H4 (cell line): ENCODE data around the gene FOXL1. TPM values are rescaled to one million over a fixed set of nuclear protein-coding genes. Genes with fewer than 3 reads are reported as not detected.

Experiments
- DNase-seq: peaks from one replicate; pipeline ENCODE4 v3.0.0-alpha.2; 2015; ENCODE audit warnings: low spot score
- total RNA-seq: library from RNA; depleted of rRNA; stranded (reverse); fragments of >200 nt; shearing (Covaris generic); gene quantifications from 2 replicates; pipeline ENCODE4 v1.2.3, GENCODE V29; 2014

FOXL1 gene
- total RNA-seq, 1 experiment from 2014 or later = 0.75 TPM

DNA sequence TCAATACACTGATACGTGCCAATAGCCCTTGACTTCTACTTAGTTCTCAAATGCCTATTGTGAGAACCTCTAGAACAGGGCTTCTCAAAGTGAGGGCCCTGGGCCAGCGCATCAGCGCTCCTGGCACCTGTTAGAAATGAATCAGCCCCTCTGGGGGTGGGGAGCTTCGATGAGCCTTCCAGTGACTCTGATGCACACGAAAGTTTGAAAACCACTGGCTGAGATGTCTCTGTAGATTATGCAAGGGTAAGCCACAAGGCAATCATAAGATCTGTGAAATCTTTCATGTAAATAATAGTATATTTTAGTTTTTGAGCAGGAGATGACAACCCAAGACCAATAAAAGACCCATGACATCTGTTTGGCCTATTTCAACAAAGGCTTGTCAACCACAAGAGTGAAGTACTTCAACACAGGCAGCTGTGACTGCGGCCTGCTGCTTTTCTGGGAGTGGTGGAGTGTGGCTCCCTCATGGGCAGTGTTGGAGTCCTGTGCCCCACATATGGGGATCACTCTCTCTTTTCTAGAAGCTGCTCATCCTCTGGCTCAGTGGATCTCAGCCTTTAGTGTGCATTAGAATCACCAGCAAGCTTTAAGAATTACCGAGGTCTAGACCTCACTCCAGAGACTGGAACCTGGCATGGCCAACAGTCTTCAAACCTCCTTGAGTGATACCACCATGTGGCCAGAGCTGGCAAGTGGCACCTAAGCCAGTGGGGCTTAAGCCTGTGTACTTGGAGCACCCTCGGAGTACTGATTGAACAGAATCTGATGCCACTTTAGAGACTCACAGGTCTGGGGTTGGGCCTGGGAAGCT, 29.1 kb upstream of the FOXL1 start:
- DNase-seq = no peak

DNA sequence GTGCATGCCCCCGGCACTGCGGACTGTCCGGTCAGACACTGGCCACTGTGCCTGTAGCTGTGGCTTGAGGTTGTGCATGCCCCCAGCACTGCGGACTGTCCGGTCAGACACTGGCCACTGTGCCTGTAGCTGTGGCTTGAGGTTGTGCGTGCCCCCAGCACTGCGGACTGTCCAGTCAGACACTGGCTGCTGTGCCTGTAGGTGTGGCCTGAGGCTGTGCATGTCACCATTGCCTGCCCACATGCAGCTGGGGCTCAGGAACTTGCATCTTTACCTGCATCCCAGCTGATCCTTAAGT, 28.5 kb upstream of the FOXL1 start:
- no peak for DNase-seq

DNA sequence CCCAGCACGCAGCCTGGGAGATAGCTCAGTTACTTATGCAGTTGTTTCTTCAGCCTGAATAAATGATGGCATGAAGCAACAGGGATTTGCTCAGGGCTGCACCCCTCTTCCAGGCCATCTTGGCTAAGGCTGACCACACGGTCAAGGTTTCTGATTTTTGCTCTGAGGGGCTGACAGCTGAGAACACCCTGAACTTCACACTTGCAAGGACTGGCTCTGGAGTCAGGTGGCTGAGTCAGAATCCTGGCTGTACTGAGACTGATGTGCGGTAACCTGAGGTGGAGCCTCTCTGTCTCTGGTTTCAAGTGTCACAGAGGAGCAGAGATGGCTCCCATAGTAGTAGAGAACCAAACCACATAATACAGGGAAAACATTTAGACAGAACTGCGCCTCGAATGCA, 28.1 kb upstream of the FOXL1 start:
- DNase-seq = no peak

DNA sequence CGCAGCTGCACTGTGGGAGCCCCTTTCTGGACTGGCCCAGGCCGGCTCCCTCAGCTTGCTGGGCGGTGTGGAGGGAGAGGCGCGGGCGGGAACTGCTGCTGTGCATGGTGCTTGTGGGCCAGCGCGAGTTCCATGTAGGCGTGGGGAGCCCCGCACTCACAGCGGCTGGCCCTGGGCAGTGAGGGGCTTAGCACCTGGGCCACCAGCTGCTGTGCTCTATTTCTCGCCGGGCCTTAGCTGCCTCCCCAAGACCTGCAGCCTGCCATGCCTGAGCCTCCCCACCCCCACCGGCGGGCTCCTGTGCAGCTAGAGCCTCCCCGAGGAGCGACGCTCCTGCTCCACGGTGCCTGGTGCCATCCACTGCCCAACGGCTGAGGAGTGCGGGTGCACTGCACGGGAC, 25.0 kb upstream of the FOXL1 start:
- DNase-seq = no peak

DNA sequence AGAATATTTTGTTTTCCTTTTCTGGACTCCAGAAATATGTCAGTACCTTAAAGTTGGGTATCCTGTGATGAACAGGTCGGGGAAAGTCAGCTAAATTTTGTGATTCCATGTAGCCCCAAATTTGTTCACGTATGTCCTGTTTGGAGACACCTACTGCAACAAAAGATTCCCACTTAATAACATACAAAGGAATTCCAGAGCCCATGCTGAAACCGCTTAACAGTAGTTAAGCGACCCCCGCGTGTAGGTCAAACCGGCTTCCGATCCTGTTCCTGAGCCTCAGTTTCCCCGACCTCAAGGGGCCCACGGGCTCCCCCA, 23.8 kb upstream of the FOXL1 start:
- no peak for DNase-seq

DNA sequence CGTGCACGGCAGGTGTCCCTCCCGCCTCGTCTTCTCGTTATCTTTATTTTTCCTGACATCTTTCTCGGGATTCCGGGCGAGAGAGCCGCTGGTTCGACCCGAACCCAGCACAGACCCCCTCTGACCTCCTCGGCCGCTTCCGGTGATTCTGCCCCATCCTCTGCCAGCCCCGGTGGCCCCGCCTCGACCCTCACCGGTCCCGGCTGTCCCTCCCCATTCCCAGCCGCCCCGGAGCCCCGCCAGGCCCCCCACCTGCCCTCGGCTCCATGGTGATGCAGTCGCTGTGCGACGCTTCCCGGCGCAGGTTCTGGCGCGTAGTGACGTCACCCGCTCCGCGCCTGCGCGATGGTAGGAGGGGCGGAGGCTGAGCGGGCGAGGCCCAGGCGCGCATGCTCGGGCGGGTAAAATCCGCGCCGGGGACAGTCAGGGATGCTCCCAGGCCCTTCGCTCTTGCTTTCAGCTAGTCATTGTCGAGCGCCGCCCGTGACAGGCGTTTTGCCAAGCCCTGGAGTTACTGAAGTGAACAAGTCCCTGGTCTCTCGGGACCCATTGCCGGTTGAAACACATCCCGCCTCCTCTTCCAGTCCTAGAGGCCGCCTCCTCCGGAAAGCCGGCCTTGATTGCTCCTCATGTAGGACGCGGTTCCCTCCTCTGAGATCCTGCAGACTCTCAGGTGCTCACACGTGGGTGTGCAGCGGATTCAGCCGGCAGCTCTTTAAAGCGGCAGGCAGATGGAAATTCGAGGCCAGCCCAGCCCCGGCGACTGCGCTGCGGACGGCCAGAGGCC, 23.2 kb upstream of the FOXL1 start, which contains the start of gene MTHFSD:
TSS of gene MTHFSD (minus strand) at position 319 of the 787 bp plus-strand sequence. CDS start at position 268, 51 bp downstream.
- DNase-seq = peak; percentile 92

DNA sequence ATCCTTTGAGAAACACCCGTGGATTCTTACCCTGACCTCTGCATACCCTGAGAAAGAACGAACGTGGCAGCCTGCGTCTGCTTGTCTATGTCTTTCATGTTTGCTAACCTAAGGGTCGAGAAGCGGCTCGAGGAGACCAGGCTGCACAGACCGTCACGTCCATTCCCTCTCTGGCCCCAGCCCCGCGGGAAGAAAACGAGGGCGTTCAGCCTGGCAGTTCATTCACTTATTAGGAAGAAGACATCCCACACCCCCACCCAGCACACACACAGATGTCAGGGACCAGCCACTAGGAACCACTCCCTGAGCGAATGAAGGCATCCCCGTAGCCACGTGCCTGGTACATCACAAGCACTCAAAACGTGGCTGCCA, 22.7 kb upstream of the FOXL1 start:
- no peak for DNase-seq

DNA sequence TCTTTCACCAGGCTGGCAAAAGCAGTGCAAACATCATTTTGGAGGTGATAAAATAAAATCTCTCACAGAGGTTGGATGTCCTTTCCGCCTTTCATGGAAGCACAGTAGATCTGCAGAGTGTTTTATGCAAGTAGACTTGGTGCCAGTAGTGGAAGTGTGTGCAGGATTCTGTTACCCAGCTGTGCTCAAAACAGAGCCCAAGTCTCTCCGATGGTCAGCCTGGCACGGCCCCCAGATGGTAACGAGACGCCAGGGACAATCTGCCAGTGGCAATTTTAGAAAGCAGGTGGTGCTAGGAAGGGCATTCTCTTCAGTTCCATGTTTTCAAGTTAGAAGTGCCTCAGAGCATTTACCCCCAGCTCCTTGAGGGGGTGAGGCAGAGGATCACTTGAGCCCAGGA, 21.8 kb upstream of the FOXL1 start:
- no peak for DNase-seq

DNA sequence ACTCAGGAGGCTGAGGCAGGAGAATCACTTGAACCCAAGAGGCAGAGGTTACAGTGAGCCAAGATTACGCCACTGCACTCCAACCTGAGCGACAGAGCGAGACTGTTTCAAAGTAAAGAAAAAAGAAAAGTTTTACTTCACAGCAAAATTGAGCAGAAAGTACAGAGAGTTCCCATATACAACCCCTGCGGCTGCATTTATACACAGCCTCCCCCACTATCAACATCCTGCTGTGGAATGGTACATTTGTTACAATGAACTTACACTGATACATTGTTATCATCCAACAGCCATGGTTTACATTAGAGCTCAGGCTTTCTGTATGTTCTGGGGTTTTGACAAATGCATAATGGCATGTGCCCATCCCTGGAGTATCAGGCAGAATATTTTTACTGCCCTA, 20.8 kb upstream of the FOXL1 start:
- DNase-seq = no peak

DNA sequence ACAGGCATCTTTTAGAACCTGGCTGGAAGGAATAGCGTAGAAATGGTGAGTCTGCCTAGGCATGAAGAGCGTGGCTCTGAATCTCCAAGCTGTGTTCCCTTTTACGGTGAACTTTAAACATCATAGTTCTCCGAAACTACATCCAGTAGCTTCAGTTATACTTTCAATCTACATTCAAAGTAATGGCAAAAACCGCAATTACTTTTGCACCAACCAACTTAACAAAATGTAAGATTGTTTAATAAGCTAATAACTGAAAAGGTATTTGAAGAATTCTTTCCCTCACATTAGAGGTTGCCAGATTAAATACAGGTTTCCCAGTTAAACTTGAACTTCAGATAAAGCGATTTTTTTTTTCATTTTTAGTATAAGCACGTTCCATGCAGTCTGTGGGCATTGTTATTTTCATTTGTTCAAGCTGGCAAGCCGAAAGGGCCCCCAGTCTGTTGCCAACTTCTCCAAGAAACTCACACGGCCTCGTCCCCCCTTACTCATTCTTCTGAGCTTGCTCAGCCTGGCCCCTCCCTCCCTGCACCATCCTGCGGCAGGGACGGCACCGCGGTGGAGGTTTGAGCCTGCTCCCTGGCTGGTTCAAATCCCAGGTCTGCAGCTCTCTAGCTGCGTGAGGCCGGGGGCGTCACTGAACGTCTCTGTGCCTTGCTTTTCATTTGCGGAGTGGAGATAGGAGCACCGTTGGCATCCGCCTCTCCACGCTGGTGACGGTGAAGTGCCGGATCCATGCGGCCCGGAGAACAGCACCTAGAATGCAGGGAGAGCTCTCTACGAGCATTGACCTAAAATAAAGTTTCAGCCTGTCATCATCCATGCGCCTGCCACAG, 19.8 kb upstream of the FOXL1 start:
- no peak for DNase-seq

DNA sequence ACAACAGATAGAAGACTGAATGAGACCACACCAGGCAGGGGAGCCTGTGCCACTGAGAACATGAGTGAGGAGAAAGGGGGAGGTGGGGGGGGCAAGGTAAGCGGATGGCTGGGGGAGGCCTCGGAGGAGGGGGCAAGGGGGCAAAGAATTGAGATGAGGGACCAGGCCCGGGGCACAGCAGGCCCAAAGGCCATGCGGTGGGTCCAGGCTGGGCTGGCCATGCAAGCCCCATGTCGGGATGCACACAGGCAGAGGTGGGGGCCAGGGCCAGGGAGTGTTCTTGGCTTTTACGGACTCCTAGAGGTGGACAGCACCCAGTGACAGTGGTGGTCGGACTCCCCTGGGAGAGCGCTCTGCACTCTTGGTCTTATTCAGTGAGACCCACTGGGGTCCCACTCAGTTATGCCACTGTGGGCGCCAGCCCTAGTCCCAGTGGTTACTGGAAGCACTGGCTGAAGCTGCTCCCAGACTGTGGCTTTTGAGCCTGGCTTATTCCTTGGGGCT, 18.5 kb upstream of the FOXL1 start:
- no peak for DNase-seq

DNA sequence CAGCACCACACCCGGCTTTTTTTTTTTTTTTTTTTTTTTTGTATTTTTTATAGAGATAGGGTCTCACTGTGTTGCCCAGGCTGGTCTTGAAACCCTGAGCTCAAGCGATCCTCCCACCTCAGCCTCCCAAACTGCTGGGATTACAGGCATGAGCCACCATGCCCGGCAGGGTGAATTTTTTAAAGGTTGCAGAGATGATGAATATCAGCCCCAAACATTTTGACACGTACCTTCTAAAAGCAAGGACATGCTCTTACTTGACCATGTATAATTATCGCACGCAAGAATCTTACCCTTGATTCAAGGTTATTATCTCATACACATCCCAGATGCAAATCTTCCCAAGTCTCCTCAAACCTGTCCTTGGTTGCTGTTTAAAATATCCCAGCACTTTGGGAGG, 16.0 kb upstream of the FOXL1 start:
- DNase-seq = no peak

DNA sequence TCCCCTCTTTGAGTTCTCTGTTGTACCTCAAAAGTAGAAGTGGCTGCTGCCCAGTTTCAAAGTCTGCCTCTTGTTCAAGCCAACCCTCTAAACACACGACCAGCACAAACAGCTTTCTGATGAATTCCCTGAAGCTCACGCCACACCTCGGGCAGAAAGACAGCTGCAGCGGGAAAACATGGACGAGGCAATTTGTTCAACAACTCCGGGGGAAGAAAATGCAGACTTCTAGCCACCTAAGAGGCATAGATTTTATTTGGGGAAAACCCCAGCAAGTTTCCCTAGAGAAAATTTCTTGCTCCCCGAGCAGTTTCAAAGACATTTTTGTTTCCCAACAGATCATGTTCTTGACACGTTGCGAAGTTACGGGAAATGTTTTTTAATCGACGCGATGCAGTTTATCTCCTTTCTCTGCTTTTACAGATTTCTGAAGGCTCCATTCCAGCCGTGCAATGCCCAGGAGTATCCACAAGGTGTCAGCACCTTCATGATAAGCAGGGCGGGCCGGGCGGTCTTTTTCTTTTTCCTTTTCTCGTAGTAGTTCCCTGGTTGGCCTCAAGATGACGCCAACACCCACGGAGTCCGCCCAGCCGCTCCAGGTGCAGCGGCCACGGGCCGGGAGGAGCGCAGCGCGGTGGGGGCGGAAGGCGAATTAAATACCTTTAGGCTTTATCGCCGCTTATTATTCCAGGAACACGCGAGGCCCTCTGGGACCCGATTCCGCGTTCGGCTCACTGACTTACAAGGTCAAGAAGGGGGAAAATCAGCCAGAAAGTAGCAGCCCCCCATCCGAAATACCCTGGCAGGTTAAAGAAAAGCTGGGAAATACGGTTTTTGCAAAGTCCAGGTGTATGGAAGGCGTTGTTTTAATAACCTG, 14.6 kb upstream of the FOXL1 start:
- peak; percentile 86 for DNase-seq

DNA sequence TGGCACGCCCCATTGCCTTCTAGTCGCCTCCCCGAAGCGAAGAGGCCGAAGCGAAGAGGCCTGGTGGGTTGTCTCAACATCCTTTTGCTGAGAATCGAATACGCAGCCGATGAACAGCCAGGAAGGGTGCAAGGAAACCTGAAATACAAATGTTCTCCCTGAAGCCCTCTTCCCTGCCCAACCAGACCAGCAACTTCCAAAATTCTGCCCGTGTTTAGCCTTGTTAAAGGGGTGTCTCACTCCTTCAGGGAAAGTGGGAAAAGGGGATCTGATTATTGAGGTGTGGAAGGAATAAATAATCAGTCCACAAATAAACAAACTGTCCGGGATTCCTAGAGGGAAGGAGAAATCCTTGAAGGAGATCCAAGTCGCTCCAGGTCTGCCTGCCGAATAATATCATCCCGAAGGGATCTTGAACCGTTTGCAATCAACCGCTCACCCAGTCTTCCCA, 13.1 kb upstream of the FOXL1 start:
- no peak for DNase-seq

DNA sequence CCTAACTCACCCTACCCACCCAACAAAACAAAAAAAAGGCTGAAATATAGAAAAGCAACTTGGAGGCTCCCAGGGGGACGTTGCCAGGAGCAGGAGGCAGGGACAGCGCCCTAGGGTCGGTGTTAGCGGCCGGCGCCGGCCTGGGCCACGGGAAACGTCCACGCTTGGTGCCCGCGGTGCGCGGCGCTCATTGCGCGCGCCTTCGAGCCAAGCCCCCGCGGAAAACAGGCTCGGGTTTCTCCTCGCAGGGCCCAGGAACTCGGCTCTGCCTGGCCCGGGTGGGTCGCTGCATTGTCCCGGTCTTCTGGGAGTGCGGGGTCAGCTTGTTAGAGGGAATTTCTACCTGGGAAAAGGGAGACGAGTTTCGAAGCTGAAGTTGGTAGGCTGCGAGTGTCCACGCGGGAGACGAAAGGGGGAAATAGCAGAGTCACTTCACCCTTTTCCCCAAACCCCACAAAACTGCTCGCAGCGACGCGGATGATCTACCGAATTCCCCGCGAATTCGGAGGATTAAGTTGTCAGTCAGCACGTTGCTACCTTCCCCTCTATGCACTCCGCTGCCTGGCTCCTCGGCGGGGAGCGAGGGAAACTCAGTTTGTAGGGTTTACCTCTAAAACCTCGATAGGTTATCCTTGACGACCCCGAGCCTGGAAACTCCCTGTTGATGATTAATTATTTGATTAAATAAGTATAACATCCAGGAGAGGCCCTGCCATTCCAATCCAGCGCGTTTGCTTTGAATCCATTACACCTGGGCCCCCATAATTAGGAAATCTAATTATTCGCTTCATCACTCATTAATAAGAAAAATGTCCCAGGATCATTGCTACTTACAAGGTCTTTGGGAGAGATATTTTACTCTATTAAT, 12.5 kb upstream of the FOXL1 start:
- DNase-seq = no peak

DNA sequence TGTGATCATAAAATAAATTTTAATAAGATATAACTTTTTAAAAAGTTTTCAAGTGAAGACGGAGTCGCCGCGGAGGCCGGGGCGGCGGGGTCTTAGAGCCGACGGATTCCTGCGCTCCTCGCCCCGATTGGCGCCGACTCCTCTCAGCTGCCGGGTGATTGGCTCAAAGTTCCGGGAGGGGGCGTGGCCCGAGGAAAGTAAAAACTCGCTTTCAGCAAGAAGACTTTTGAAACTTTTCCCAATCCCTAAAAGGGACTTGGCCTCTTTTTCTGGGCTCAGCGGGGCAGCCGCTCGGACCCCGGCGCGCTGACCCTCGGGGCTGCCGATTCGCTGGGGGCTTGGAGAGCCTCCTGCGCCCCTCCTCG, 11.8 kb upstream of the FOXL1 start, which contains the start of gene FOXC2:
TSS of gene FOXC2 (plus strand) at position 229 of the 365 bp plus-strand sequence. CDS start 507 bp downstream, outside the sequence.
- DNase-seq = peak; percentile 92

DNA sequence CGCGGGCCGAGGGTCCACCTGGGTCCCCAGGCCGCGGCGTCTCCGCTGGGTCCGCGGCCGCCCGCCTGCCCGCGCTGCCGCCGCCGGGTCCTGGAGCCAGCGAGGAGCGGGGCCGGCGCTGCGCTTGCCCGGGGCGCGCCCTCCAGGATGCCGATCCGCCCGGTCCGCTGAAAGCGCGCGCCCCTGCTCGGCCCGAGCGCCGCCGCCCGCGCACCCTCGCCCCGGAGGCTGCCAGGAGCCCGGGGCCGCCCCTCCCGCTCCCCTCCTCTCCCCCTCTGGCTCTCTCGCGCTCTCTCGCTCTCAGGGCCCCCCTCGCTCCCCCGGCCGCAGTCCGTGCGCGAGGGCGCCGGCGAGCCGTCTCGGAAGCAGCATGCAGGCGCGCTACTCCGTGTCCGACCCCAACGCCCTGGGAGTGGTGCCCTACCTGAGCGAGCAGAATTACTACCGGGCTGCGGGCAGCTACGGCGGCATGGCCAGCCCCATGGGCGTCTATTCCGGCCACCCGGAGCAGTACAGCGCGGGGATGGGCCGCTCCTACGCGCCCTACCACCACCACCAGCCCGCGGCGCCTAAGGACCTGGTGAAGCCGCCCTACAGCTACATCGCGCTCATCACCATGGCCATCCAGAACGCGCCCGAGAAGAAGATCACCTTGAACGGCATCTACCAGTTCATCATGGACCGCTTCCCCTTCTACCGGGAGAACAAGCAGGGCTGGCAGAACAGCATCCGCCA, 11.2 kb upstream of the FOXL1 start:
- peak; percentile 44 for DNase-seq

DNA sequence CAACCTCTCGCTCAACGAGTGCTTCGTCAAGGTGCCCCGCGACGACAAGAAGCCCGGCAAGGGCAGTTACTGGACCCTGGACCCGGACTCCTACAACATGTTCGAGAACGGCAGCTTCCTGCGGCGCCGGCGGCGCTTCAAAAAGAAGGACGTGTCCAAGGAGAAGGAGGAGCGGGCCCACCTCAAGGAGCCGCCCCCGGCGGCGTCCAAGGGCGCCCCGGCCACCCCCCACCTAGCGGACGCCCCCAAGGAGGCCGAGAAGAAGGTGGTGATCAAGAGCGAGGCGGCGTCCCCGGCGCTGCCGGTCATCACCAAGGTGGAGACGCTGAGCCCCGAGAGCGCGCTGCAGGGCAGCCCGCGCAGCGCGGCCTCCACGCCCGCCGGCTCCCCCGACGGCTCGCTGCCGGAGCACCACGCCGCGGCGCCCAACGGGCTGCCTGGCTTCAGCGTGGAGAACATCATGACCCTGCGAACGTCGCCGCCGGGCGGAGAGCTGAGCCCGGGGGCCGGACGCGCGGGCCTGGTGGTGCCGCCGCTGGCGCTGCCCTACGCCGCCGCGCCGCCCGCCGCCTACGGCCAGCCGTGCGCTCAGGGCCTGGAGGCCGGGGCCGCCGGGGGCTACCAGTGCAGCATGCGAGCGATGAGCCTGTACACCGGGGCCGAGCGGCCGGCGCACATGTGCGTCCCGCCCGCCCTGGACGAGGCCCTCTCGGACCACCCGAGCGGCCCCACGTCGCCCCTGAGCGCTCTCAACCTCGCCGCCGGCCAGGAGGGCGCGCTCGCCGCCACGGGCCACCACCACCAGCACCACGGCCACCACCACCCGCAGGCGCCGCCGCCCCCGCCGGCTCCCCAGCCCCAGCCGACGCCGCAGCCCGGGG, 10.4 kb upstream of the FOXL1 start:
- no peak for DNase-seq
